ENCODE data around the gene MAP2.

- no peak for TF ChIP-seq POLR2AphosphoS5 (IDR thresholded peaks at IDR 0.05; ENCODE audit: low read depth, low read length)
- no peak for TF ChIP-seq POLR2A (IDR thresholded peaks at IDR 0.05; ENCODE audit: low read depth, low read length)
Observed at GRCh38 chr2:209581040-209581439, 157.2 kb downstream of the MAP2 start.
